Smooth muscle cell of the brain vasculature (primary cell): ENCODE results near the gene NANOS1.
"Not testable (repeated sequence)": the region's sequence is repeated elsewhere in the genome, so short reads cannot be mapped to it uniquely, and the experiment has no call there.

Source experiments
- DNase-seq: peaks from one replicate; pipeline ENCODE4 v3.0.0-alpha.2; 2012; ENCODE audit warnings: low read depth, low spot score

The NANOS1 gene

GRCh38 chr10:119007211-119007574 is 22.3 kb upstream of the NANOS1 start:
- no peak for DNase-seq

GRCh38 chr10:119020627-119020946 is 8.9 kb upstream of the NANOS1 start:
- DNase-seq = no peak

- DNase-seq = no peak
Measured at GRCh38 chr10:119022846-119023552, 6.5 kb upstream of the NANOS1 start.

GRCh38 chr10:119023553-119023868 is 6.0 kb upstream of the NANOS1 start:
- DNase-seq = no peak

- no peak for DNase-seq
Measured at GRCh38 chr10:119024882-119025281, 4.6 kb upstream of the NANOS1 start.

GRCh38 chr10:119025336-119025735 is 4.2 kb upstream of the NANOS1 start:
- peak; percentile 47 for DNase-seq

GRCh38 chr10:119025776-119026175 is 3.7 kb upstream of the NANOS1 start:
- DNase-seq = no peak

GRCh38 chr10:119026301-119027110 is 3.0 kb upstream of the NANOS1 start:
- no peak for DNase-seq

GRCh38 chr10:119028445-119028899 is 1.0 kb upstream of the NANOS1 start:
- not testable (repeated sequence) for DNase-seq

- peak; percentile 69 for DNase-seq
Measured at GRCh38 chr10:119028900-119029612, 458 bp upstream of the NANOS1 start.

GRCh38 chr10:119030421-119031250 is 1.1 kb downstream of the NANOS1 start:
- DNase-seq = no peak

- no peak for DNase-seq
Measured at GRCh38 chr10:119031496-119032059, 2.1 kb downstream of the NANOS1 start.

- DNase-seq = no peak
Measured at GRCh38 chr10:119039161-119039560, 9.6 kb downstream of the NANOS1 start.

GRCh38 chr10:119041326-119041725 is 11.8 kb downstream of the NANOS1 start:
- DNase-seq = no peak

- no peak for DNase-seq
Measured at GRCh38 chr10:119042169-119042568, 12.7 kb downstream of the NANOS1 start.

GRCh38 chr10:119045561-119045960 is 16.0 kb downstream of the NANOS1 start:
- no peak for DNase-seq

- no peak for DNase-seq
Measured at GRCh38 chr10:119049361-119049760, 19.8 kb downstream of the NANOS1 start.

GRCh38 chr10:119049777-119050176 is 20.3 kb downstream of the NANOS1 start:
- DNase-seq = no peak

- DNase-seq = no peak
Measured at GRCh38 chr10:119051775-119052174, 22.3 kb downstream of the NANOS1 start.

GRCh38 chr10:119055472-119055871 is 26.0 kb downstream of the NANOS1 start:
- DNase-seq = no peak

- no peak for DNase-seq
Measured at GRCh38 chr10:119058010-119058409, 28.5 kb downstream of the NANOS1 start.
